ACC112 (cell line): Measurements from ENCODE around the gene L1TD1.
"Not testable (repeated sequence)": the region's sequence is repeated elsewhere in the genome, so short reads cannot be mapped to it uniquely, and the experiment has no call there.

Experiments used
- H2AFZ ChIP-seq: fragments of 200-600 bp; sonication (generic); one replicate; pipeline ENCODE4 v1.6.0; 2017; ENCODE audit warnings: antibody characterized with exemption, low read length; ENCODE audit not compliant: unreplicated experiment
- H3K27ac ChIP-seq: fragments of 200-600 bp; sonication (generic); 2 replicates; pipeline ENCODE4 v1.5.1; 2014; ENCODE audit warnings: low read depth, mild to moderate bottlenecking, antibody characterized with exemption, low read length, moderate library complexity
- H3K27me3 ChIP-seq: fragments of 200-600 bp; sonication (generic); 2 replicates; pipeline ENCODE4 v1.6.1; 2014; ENCODE audit warnings: mild to moderate bottlenecking, antibody characterized with exemption, low read length, moderate library complexity, mixed read lengths; ENCODE audit not compliant: insufficient read depth
- H3K36me3 ChIP-seq: fragments of 200-600 bp; sonication (generic); 2 replicates; pipeline ENCODE4 v1.6.1; 2016; ENCODE audit warnings: mild to moderate bottlenecking, antibody characterized with exemption, low read length, moderate library complexity, mixed read lengths; ENCODE audit not compliant: insufficient read depth
- H3K4me1 ChIP-seq: fragments of 200-600 bp; sonication (generic); one replicate; pipeline ENCODE4 v1.6.1; 2016; ENCODE audit warnings: low read length, mixed read lengths; ENCODE audit not compliant: insufficient read depth, unreplicated experiment, control insufficient read depth
- H3K4me3 ChIP-seq: fragments of 200-600 bp; sonication (generic); 2 replicates; pipeline ENCODE4 v1.5.1; 2014; ENCODE audit warnings: mild to moderate bottlenecking, low read depth, low read length
- H3K79me2 ChIP-seq: fragments of 200-600 bp; sonication (generic); one replicate; pipeline ENCODE4 v1.6.0; 2016; ENCODE audit warnings: low read length; ENCODE audit not compliant: control insufficient read depth, unreplicated experiment, insufficient read depth

The L1TD1 gene

GRCh38 chr1:62235576-62235975 lies 40.9 kb downstream of the L1TD1 start:
- no peak overlapping the region for H3K27ac ChIP-seq
- no peak overlapping the region for H3K4me3 ChIP-seq
- H3K4me1 ChIP-seq = peaks cover 16% of the 10 kb centered on the region
- H3K36me3 ChIP-seq = no peaks in the 10 kb centered on the region
- H2AFZ ChIP-seq = no peak overlapping the region
- H3K27me3 ChIP-seq = no peaks in the 10 kb centered on the region
- H3K79me2 ChIP-seq = no peaks in the 10 kb centered on the region

GRCh38 chr1:62237361-62237760 lies 42.7 kb downstream of the L1TD1 start:
- Histone ChIP-seq H3K36me3 (no peaks in the 10 kb centered on the region), H2AFZ (no peak overlapping the region), H3K27ac (no peak overlapping the region), H3K27me3 (no peaks in the 10 kb centered on the region), H3K4me3 (no peak overlapping the region), H3K79me2 (no peaks in the 10 kb centered on the region), H3K4me1 (peaks cover 9% of the 10 kb centered on the region)

DNA sequence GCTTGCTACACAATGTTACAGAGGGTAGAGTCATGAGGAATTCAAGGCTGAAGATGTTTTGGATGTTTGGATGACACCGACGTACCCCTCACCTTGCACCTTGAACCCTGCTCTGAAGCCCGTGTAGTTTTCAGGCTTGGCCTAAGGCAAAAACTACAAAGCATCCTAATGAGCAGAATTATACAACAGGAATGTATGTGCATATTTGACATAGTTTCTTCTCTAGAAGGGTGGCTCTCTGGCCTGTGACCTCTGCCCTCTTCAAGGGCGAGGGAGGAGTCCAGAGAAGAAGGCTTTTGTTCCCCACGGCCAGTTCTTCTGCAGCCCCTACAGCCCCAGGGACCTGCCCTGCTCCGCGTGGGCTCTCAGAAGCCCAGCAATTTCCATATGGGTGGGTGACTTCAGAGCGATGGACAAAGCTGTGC lies 43.3 kb downstream of the L1TD1 start:
- H3K27ac ChIP-seq = no peak overlapping the region
- H2AFZ ChIP-seq = no peak overlapping the region
- no peaks in the 10 kb centered on the region for H3K27me3 ChIP-seq
- no peaks in the 10 kb centered on the region for H3K79me2 ChIP-seq
- H3K4me3 ChIP-seq = no peak overlapping the region
- peaks cover 9% of the 10 kb centered on the region for H3K4me1 ChIP-seq
- H3K36me3 ChIP-seq = no peaks in the 10 kb centered on the region

GRCh38 chr1:62238507-62238906 lies 43.9 kb downstream of the L1TD1 start:
- peaks cover 9% of the 10 kb centered on the region for H3K4me1 ChIP-seq

GRCh38 chr1:62239652-62240403 lies 45.2 kb downstream of the L1TD1 start:
- H3K4me1 ChIP-seq, H3K27me3 ChIP-seq, H3K4me3 ChIP-seq, H2AFZ ChIP-seq, H3K36me3 ChIP-seq, H3K79me2 ChIP-seq, H3K27ac ChIP-seq: not testable (repeated sequence)

More at GRCh38 chr1:62238507-62238906, 43.9 kb downstream of the L1TD1 start:
- H3K79me2 ChIP-seq = no peaks in the 10 kb centered on the region
- H3K27me3 ChIP-seq = no peaks in the 10 kb centered on the region
- H3K4me3 ChIP-seq = no peak overlapping the region
- no peaks in the 10 kb centered on the region for H3K36me3 ChIP-seq
- no peak overlapping the region for H3K27ac ChIP-seq
- no peak overlapping the region for H2AFZ ChIP-seq

GRCh38 chr1:62240651-62241370 lies 46.2 kb downstream of the L1TD1 start:
- Histone ChIP-seq H3K79me2 (no peaks in the 10 kb centered on the region), H3K4me3 (no peak overlapping the region), H3K36me3 (no peaks in the 10 kb centered on the region), H2AFZ (no peak overlapping the region), H3K4me1 (peaks cover 9% of the 10 kb centered on the region), H3K27me3 (no peaks in the 10 kb centered on the region), H3K27ac (no peak overlapping the region)

- peaks cover 9% of the 10 kb centered on the region for H3K4me1 ChIP-seq
- H3K36me3 ChIP-seq = no peaks in the 10 kb centered on the region
- H2AFZ ChIP-seq = peak overlapping the region; percentile 14
- no peaks in the 10 kb centered on the region for H3K27me3 ChIP-seq
- no peak overlapping the region for H3K27ac ChIP-seq
- H3K79me2 ChIP-seq = no peaks in the 10 kb centered on the region
- H3K4me3 ChIP-seq = no peak overlapping the region
These were observed 46.9 kb downstream of the L1TD1 start for GRCh38 chr1:62241371-62242131.

DNA sequence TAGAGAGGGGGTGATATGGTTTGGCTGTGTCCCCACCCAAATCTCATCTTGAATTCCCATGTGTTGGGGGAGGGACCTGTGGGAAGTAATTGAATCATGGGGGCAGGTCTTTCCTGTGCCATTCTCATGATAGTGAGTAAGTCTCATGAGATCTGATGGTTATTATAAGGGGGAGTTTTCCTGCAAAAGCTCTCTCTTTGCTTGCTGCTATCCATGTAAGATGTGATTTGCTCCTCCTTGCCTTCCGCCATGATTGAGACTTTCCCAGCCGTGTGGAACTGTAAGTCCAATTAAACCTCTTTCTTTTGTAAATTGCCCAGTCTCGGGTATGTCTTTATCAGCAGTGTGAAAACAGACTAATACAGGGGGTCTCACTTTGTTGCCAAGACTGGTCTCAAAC lies 49.7 kb downstream of the L1TD1 start:
- H3K79me2 ChIP-seq, H3K4me3 ChIP-seq, H3K4me1 ChIP-seq, H3K27me3 ChIP-seq, H3K36me3 ChIP-seq, H2AFZ ChIP-seq, H3K27ac ChIP-seq: not testable (repeated sequence)

DNA sequence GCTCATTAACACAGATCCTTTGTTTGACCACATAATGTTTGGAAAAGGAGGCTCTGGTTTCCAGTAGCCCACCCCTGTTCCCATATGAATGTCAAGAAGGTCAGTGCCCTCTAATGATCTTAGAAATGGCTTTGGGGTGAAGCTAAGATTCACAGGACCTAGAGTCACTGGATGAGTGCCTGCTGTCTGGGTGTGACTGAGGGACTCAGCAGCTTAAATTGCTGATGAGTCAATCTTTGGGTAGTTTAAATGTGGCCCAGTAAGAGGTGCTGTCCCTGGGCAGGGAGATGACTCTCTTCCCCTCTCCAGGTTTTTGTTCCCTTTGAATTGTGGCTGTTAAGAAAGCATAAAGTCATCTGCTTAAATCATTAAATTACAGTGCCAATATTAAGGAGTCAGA lies 50.6 kb downstream of the L1TD1 start:
- Histone ChIP-seq H3K27ac (no peak overlapping the region), H3K4me3 (no peak overlapping the region), H3K79me2 (no peaks in the 10 kb centered on the region), H3K4me1 (no peaks in the 10 kb centered on the region), H3K27me3 (no peaks in the 10 kb centered on the region), H2AFZ (no peak overlapping the region), H3K36me3 (no peaks in the 10 kb centered on the region)

- Histone ChIP-seq H3K27me3 (peaks cover 7% of the 10 kb centered on the region; the same call in 1 of the 2 replicates), H3K36me3 (no peaks in the 10 kb centered on the region), H3K79me2 (no peaks in the 10 kb centered on the region), H2AFZ (no peak overlapping the region), H3K4me1 (no peaks in the 10 kb centered on the region), H3K4me3 (no peak overlapping the region), H3K27ac (no peak overlapping the region)
These were observed 52.9 kb downstream of the L1TD1 start for GRCh38 chr1:62247391-62248168.
